ENCODE measurements around the gene ADAMTSL4. TPM values are rescaled to one million over a fixed set of nuclear protein-coding genes. Genes with fewer than 3 reads are reported as not detected.

ADAMTSL4 gene
- total RNA-seq, 4 donors from 2014 or later: 10.1 to 15.9 (median 13.6) TPM

- intact Hi-C loops (cut with DNase I; ENCODE audit: low total_unique reads): loop anchor here (10.0 kb wide), 1 partner anchor 441 kb away; no protein-coding TSS in a partner anchor
- TF ChIP-seq POLR2A (IDR thresholded peaks at IDR 0.05): no peak
- TF ChIP-seq CTCF (IDR thresholded peaks at IDR 0.05): no peak
- 83 to 87% methylated on average over 6 to 8 of the region's 8 CpGs for WGBS, 2 donors
- DNase-seq (ENCODE audit: low spot score in 2 of 2): no peak
- no peak overlapping the region for H3K4me3 ChIP-seq (ENCODE audit: low read depth, poor library complexity, severe bottlenecking)
Measured at GRCh38 chr1:150554086-150554452, 4.9 kb downstream of the ADAMTSL4 start.

GRCh38 chr1:150555198-150555970, 6.2 kb downstream of the ADAMTSL4 start:
- H3K4me3 ChIP-seq (ENCODE audit: low read depth, poor library complexity, severe bottlenecking): no peak overlapping the region
- WGBS, 2 donors: 85 to 87% methylated on average over 18 to 19 of the region's 19 CpGs
- intact Hi-C loops (cut with DNase I; ENCODE audit: low total_unique reads): loop anchor here (5.0 to 10.0 kb wide), 2 partner anchors 62 to 439 kb away; no protein-coding TSS in a partner anchor
- no peak for TF ChIP-seq POLR2A (IDR thresholded peaks at IDR 0.05)
- no peak for TF ChIP-seq CTCF (IDR thresholded peaks at IDR 0.05)
- no peak for DNase-seq (ENCODE audit: low spot score in 2 of 2)

- TF ChIP-seq CTCF (IDR thresholded peaks at IDR 0.05) (no peak), POLR2A (IDR thresholded peaks at IDR 0.05) (no peak)
- intact Hi-C loops (cut with DNase I; ENCODE audit: low total_unique reads): loop anchor here (5.0 to 10.0 kb wide), 2 partner anchors 61 to 439 kb away; no protein-coding TSS in a partner anchor
- WGBS, 2 donors: 82 to 83% methylated on average over 20 to 26 of the region's 26 CpGs
- no peak overlapping the region for H3K4me3 ChIP-seq (ENCODE audit: low read depth, poor library complexity, severe bottlenecking)
- DNase-seq (ENCODE audit: low spot score in 2 of 2): no peak
Measured at GRCh38 chr1:150555971-150556865, 7.0 kb downstream of the ADAMTSL4 start.

GRCh38 chr1:150557065-150557600, 7.9 kb downstream of the ADAMTSL4 start:
- no peak for DNase-seq (ENCODE audit: low spot score in 2 of 2)
- TF ChIP-seq CTCF (IDR thresholded peaks at IDR 0.05) (no peak), POLR2A (IDR thresholded peaks at IDR 0.05) (no peak)
- whole genome bisulfite sequencing, 2 donors: 87 to 89% methylated on average over 23 of the region's 26 CpGs
- H3K4me3 ChIP-seq (ENCODE audit: low read depth, poor library complexity, severe bottlenecking): no peak overlapping the region
- intact Hi-C loops (cut with DNase I; ENCODE audit: low total_unique reads): loop anchor here (5.0 to 10.0 kb wide), 2 partner anchors 60 to 438 kb away; no protein-coding TSS in a partner anchor

GRCh38 chr1:150557813-150558212, 8.6 kb downstream of the ADAMTSL4 start:
- intact Hi-C loops (cut with DNase I; ENCODE audit: low total_unique reads): loop anchor here (5.0 to 10.0 kb wide), 2 partner anchors 59 to 437 kb away; no protein-coding TSS in a partner anchor
- DNase-seq (ENCODE audit: low spot score in 2 of 2): no peak
- 83 to 89% methylated on average over 11 to 15 of the region's 15 CpGs for WGBS, 2 donors
- no peak for TF ChIP-seq POLR2A (IDR thresholded peaks at IDR 0.05)
- TF ChIP-seq CTCF (IDR thresholded peaks at IDR 0.05): no peak
- no peak overlapping the region for H3K4me3 ChIP-seq (ENCODE audit: low read depth, poor library complexity, severe bottlenecking)

Data from lower leg skin (tissue), 4 donors.